GM18511 (cell line): ENCODE data around the gene CNNM2.
"Not testable (repeated sequence)": the region's sequence is repeated elsewhere in the genome, so short reads cannot be mapped to it uniquely, and the experiment has no call there.

ENCODE experiments used
- ATAC-seq: cut with Tn5 transposase; IDR thresholded peaks from one replicate; pipeline ENCODE4 v1.9.1; 2021; ENCODE audit warnings: mild to moderate bottlenecking, moderate library complexity; ENCODE audit not compliant: unreplicated experiment

CNNM2 gene

DNA sequence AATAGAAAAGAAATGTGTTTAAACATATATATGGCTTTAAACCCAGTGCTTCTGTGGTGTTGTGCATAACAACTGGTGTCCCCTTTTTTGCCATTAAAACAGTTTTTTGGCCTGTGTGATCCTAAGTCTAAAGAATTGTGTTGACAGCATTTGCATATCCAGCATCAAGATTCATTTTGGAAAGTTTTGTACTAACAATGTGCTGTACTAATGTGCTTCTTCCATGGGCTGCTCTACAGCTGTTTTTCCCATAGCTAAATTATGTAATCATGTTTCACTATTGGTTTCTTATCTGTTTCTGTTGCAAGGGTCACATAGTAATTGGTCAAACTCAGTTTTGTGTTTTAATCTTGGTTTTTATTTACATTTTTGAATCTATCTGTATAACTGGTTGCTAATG, 5.5 kb downstream of the CNNM2 start:
- ATAC-seq = no peak

DNA sequence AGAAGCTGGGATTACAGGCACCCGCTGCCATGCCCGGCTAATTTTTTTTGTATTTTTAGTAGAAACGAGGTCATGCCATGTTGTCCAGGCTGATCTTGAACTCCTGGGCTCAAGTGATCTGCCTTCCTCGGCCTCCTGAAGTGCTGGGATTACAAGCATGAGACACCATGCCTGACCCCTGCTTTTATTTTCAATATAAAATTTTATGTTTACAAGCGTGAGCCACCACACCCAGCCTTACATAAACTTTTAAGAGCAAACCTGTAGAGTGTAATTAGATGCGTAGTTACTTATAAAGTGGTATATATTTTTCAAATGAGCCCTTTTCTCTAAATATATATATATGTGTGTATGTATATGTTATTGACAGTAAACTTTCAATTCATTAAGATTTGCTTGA, 8.7 kb downstream of the CNNM2 start:
- ATAC-seq = no peak

DNA sequence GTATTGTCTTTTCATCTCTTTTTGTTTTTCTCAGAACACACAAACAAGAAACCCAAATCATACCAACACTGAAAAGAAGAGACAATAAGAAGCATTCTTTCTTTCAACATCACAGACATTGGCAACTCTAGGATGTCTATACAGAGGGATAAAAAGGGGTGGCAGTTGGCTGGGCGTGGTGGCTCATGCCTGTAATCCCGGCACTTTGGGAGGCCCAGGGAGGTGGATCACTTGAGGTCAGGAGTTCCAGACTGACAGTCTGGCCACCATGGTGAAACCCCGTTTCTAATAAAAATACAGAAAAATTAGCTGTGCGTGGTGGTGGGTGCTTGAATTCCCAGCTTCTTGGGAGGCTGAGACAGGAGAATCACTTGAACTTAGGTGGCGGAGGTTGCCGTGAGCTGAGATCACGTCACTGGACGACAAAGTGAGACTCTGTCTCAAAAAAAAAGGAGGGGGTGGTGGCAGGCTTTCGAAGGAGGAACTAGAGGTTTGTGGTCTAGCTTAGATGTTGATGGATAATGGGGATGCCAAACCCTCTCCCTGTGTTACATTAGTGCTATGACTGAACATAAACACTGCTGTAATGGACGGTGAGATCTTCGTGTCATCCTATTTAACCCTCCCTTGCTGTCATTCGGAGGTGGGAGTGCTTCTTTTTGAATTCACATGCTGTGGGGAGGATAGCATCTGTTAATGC, 9.4 kb downstream of the CNNM2 start:
- no peak for ATAC-seq

DNA sequence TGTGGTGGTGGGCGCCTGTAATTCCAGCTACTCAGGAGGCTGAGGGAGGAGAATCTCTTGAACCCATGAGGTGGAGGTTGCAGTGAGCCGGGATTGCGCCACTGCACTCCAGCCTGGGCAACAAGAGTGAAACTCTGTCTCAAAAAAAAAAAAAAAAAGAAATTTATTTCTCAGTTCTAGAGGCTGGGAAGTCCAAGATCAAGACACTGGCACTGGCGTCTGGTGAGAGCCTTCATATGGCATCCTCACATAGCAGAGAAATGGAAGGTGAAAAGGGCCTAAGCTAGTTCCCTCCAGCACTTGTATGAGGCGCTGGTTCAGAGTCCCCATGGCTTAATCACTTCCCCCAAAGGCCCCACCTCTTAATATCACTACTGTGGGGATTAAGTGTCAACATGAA, 10.3 kb downstream of the CNNM2 start:
- ATAC-seq = not testable (repeated sequence)

DNA sequence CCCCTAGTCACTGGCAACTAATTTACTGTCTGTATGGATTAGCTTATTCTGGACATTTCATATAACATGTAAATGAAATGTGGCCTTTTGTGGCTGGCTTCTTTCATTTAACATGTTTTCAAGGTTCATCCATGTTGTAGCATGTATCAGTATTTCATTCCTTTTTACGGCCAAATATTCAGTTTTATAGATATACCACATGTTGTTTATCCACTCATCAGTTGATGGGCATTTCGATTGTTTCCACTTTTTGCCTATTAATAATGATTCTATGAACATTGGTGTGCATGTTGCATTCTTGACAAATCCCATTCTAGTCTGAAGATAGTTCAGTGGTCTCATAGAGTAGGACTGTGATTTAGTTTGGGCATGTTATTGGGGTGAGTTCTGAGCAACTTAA, 12.6 kb downstream of the CNNM2 start:
- no peak for ATAC-seq

DNA sequence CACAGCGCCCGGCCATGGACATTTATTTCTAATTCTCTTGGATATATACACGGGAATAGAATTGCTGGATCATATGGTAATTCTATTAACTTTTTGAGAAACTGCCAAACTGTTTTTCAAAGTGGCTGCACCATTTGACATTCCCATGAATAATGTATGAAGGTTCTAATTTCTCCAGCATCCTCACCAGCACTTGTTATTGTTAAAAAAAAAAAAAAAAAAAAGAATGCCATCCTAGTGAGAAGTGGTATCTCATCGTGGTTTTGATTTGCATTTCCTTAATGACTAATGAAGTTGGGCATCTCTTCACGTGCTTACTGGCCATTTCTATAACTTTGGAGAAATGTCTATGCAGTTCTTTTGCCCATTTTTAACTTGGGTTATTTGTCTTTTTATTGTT, 13.5 kb downstream of the CNNM2 start:
- no peak for ATAC-seq

DNA sequence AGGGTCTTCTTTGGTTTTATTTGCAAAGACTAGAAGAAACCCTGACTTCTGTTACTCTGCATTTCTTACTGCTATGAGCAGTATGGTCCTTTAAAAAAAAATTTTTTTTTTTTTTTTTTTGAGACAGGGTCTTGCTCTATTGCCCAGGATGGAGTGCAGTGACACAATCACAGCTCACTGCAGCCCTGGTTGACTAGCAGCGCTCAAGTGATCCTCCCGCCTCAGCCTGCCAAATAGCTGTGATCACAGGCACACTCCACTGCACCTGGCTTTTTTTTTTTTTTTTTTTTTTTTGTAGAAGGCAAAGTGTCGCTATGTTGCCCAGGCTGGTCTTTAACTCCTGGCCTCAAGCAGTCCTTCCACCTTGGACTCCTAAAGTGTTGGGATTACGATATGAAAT, 17.4 kb downstream of the CNNM2 start:
- no peak for ATAC-seq

DNA sequence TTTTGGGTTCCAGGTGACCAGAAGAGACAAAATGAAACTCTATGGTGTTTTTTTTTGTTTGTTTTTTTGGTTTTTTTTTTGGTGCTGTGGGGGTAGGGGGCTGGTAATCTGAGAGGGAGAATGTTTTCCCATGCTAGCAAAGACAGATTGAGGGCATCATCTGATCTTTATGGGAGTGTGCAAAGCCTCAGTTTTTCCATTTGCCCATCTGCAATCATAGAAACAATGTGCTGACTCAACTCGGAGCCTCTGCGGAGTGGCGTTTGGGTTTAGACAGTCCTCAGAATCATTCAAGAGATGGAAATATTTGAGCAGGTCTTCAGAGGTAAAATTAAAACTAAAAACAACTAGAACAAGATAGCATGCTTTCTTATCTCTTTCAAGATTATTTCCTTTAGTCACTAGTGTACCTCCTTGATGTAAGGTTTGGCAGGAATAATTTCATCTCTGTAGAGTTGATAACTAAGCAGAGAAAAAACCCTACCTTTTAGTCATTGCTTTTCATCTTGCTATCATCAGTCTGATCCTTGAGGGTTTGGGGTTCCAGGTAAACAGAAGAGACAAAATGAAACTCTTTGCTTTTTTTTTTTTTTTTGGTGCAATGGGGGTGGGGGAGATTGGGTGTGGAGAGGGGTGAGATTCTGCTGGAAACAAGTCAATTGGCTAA, 18.0 kb downstream of the CNNM2 start:
- no peak for ATAC-seq

DNA sequence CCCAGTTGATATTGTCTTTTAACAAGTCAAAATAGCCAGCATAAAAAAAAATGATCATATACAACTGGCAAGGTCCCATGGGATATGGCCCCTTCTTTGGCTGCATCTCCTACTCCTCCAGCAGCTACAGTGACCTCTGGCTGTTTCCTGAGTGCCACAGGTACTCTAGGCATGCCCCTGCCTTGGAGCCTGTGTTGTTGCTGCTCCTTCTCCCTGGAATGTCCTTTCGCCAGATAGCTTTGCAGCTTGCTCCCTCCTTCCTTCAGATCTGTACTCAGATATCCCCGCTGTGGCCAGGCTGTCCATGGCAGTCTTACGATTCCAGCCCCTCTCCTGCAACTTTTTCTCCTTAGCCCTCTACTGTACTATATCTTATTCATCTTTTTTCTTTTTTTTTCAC, 23.3 kb downstream of the CNNM2 start:
- ATAC-seq = no peak

DNA sequence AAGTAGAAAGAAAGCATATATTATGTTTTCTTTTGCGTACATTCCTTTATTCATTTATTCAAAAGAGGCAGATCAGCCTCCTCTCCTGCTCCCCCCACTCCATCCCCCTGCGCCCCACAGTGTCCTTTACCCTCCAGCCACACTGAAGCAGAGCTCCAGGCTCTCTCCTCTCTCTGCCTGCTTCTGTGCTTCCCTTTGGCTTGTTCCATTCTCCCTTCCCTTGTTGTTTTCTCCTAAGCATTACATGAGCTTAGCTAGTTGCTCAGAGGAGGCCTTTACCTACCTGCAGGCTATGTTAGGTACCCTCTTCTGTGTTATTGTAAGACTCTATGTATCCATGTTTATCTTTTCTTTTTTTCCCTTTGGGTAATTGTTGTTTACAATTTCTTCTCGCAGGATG, 27.4 kb downstream of the CNNM2 start:
- no peak for ATAC-seq

DNA sequence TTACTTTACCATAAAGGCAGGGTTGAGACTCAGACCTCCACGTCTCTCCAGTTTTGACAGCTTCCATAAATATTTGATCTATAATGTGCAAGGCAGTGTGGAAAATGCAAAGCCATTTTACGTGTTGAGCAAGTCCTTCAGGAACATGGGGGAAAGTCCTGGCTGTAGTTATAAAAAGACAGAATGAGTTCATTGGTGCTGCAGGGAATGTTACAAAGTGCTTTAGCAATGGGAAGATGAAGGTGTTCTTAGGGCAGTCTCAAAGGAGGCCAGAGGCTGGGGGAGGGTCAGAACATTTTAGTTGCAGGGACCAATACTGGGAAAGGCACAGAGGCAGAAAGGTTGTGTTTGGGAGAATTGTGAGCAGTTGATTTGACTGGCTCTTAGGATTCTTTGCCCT, 27.9 kb downstream of the CNNM2 start:
- no peak for ATAC-seq

DNA sequence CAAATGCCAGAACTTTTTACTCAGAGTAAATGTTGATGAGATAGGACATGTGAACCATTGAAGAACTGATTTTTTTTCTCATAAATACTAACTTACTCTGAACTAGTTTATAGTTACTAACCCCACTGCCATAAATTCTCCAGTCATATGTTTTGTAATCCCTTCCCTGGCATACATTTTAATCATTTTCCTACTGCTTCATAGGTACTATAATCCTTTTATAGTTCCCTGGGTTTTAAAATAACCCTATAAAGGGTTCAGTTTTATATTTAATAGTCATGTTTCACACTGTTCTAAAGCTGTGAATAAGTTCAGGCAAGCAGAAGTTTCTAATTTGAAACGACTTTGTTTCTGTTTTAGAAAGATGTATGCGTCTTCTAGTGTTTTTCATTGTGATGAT, 28.9 kb downstream of the CNNM2 start:
- ATAC-seq = no peak

DNA sequence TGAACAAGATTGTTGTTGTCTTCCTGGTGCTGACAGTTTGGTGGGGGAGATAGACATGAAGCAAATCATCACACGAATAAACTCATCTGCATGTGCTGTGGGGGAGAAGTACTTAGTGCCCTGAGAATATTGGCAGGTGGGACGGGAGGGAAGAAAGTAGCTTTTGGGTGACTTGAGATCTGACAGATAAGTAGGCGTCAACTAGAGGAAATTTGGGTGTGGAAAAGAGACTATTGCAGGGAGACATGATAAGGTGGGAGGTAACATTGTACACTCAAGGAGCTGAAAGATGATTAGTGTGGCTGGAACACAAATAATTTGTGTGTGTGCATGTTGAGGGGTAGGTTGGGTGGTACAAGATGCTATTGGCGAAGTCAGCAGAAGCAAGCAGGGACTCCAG, 30.1 kb downstream of the CNNM2 start:
- no peak for ATAC-seq

DNA sequence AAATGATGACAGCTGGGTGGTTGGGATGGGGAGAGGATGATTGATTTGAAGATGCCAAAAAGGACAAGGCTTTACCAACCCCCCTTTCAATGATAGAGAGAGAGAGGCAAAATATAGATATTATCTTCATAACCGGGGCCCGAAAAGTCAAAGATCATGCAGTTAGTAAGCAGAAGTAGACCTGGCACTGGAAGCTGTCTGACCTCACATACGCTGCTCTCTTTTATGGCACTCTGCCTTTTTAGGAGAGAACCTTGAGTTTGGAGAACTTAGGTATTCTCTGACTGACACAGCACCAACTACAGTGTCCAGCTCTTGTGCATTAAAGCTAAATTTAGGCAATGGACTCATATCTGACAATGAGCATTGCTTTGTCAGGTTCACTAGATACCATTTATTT, 30.7 kb downstream of the CNNM2 start:
- no peak for ATAC-seq

DNA sequence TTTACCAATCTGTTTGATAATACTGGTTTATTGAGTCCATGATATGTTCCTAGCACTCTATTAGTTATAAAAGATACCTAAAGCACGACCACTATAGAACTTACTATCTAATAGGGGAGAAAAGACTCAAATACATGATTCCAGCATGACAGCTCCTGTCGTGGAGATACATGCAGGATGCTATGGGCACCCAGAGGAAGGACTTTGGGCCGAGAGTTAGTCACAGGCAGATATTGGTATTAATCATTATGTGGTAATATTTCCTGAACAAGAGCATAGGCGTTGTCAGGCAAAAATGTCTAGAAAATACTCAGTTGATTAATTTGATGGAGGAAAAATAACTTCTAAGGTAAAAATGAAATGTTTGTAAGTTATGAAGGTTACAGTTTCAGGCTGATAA, 31.8 kb downstream of the CNNM2 start:
- ATAC-seq = no peak

DNA sequence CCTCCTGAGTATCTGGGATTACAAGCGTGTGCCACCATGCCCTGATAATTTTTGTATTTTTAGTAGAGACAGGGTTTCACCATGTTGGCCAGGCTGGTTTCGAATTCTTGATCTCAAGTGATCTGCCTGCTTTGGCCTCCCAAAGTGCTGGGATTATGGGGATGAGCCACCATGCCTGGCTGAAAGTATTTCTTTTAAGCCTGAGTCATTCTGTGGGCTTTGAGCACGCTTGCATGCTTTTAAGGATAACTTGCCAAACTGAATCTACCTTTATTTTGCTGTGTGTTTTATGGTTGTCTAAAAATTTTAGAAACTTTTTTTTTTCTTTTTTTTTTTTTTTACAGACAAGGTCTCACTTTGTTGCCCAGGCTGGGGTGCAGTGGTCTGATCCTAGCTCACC, 33.2 kb downstream of the CNNM2 start:
- no peak for ATAC-seq

DNA sequence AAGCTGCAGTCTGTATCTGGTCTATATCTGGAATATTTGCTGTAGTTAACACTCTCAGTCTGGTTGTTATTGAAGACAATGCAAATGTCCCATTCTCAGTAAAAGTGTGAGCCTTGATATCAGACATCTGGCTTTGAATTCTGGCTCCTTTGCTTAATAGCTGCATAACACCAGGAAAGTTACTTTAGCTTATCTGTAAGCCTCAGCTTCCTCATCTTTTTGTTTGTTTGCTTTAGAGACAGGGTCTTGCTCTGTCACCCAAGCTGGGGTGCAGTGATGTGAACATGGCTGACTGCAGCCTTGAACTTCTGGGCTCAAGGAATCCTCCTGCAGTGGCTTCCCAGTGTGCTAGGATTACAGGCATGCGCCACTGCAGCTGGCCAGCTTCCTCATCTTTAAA, 41.3 kb downstream of the CNNM2 start:
- no peak for ATAC-seq

DNA sequence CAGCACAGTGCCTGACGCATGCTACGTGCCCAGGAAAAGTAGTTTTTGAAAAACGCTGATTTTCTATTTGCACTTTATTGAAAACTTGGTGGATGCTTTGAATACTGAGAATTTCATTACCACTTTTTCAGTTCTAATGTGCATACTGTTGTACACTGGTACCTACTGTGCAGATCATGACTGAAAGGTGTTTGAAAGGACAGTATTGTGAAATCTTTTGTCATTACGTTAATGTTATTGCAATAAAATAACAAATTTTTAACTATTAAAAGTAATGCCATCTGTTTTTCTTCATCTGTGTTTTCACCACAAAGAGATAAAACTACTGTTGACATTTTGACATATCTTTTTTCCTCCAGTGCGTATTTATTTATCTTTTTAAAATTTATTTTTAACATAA, 42.1 kb downstream of the CNNM2 start:
- no peak for ATAC-seq

DNA sequence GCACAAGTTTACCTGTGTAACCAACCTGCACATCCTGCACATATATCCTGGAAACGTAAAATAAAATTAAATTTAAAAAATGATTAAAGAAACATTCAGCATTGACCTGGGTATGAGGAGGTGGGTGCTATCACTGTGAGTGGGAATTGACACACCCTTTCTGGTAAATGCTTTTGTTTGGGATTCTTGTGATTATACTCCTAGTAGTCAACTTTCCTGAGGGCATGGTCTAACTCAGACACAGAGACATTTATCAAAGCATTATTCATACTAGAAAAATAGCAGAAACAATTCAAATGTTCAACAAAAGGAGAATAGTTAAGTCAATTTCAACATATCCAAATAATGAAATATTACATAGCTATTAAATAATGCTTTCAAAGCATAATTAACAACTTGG, 44.2 kb downstream of the CNNM2 start:
- no peak for ATAC-seq

DNA sequence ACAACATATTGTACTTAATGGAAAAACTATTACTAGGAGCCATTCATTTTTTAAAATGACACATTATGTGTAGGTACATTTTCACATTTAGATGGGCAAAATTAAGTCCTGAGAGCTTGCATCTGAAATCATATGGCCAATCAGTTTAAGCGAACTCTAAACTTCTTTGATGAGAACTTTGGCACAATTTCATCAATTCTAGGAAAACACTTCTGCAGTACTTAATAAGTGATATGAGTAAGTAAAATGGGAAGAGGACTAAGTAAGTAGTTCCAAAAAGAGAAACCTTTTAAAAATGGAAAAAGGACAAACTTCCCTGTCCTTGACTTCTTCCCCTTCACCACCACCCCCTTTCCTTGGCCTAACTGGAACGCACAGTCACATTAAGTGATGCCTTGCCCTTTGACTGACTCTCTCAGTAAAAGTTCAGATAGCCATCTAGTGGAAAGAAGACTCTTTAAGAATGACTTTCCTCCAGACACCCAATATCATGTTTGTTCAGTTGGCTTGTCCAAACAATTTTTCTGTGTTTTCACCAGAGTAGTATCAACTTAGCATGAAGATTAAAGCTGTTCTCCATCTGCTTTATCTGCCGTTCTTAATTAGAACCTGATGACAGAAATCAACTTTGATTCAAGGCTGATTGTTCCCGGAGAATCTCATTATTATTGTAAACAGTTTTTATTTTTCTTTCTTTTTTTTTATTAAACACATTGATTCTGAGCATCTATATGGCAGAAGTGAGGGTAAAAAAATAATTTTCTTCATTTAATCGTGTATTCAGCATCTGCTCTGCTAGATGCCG, 45.1 kb downstream of the CNNM2 start:
- no peak for ATAC-seq

DNA sequence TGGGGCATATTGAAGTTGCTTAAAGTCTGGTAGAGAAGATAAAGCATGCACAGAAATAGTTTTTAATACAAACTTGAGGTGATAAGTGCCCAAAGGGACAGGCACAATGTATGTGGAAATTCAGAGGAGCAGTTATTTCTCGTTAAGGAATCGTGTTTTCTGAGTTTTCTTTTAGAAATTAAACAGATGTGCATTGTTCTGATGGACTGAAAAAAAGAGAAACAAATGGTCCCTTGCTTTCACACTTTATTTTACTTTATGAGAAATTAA, 45.6 kb downstream of the CNNM2 start:
- no peak for ATAC-seq

DNA sequence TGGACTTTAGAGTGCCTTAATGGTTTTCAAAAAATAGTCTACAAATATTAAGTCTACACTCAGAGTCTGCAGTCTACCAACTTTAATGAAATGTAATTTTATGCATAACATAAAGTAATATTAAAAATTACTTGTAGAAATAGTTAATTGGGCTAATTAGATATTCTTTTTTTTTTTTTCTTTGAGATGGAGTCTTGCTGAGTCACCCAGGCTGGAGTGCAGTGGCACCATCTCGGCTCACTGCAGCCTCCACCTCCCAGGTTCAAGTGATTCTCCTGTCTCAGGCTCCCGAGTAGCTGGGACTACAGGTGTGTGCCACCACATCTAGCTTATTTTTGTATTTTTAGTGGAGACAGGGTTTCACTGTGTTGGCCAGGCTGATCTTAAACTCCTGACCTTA, 46.0 kb downstream of the CNNM2 start:
- ATAC-seq = not testable (repeated sequence)
